Neural progenitor cell (in vitro differentiated cells): ENCODE data around the gene CRACDL. TPM values are rescaled to one million over a fixed set of nuclear protein-coding genes. Genes with fewer than 3 reads are reported as not detected.

ENCODE experiments used
- DNase-seq: peaks from one replicate; pipeline ENCODE4 v3.0.0-alpha.2; 2016; ENCODE audit warnings: low spot score
- H2AFZ ChIP-seq: fragments of 200-600 bp; sonication (generic); replicated peaks from 2 replicates; pipeline ENCODE4 v1.6.1; 2016; ENCODE audit warnings: antibody characterized with exemption
- H3F3A ChIP-seq: fragments of 200-600 bp; sonication (generic); 2 replicates; pipeline ENCODE4 v1.6.1; 2016; ENCODE audit warnings: antibody characterized with exemption, low read depth
- H3K27ac ChIP-seq: fragments of 200-600 bp; sonication (generic); 2 replicates; pipeline ENCODE4 v1.5.1; 2016; ENCODE audit warnings: mild to moderate bottlenecking
- H3K27me3 ChIP-seq: fragments of 200-600 bp; sonication (generic); 2 replicates; pipeline ENCODE4 v1.6.1; 2016; ENCODE audit warnings: mild to moderate bottlenecking, moderate library complexity
- H3K36me3 ChIP-seq: fragments of 200-600 bp; sonication (generic); 2 replicates; pipeline ENCODE4 v1.5.1; 2016
- H3K4me1 ChIP-seq: fragments of 200-600 bp; sonication (generic); 2 replicates; pipeline ENCODE4 v1.6.1; 2016; ENCODE audit warnings: mixed run types
- H3K4me2 ChIP-seq: fragments of 200-600 bp; sonication (generic); 2 replicates; pipeline ENCODE4 v1.6.1; 2016
- H3K4me3 ChIP-seq: fragments of 200-600 bp; sonication (generic); 2 replicates; pipeline ENCODE4 v1.5.1; 2016
- H3K79me2 ChIP-seq: fragments of 200-600 bp; sonication (generic); 2 replicates; pipeline ENCODE4 v1.6.1; 2016; ENCODE audit warnings: low read depth
- H3K9ac ChIP-seq: fragments of 200-600 bp; sonication (generic); 2 replicates; pipeline ENCODE4 v1.6.1; 2016
- H3K9me3 ChIP-seq: fragments of 200-600 bp; sonication (generic); 2 replicates; pipeline ENCODE4 v1.5.1; 2016; ENCODE audit warnings: low read depth
- H4K20me1 ChIP-seq: fragments of 200-600 bp; sonication (generic); 2 replicates; pipeline ENCODE4 v1.6.1; 2016; ENCODE audit warnings: low read depth
- H3K27ac Mint-ChIP-seq: 3 replicates; pipeline ENCODE4 v1.8.0; 2021; ENCODE audit warnings: mixed read lengths
- H3K27me3 Mint-ChIP-seq: 2 replicates; pipeline ENCODE4 v1.8.0; 2022; ENCODE audit warnings: low read depth, mild to moderate bottlenecking, inconsistent platforms, moderate library complexity, mixed read lengths; ENCODE audit not compliant: insufficient read depth
- H3K36me3 Mint-ChIP-seq: 3 replicates; pipeline ENCODE4 v1.8.0; 2021; ENCODE audit warnings: mixed read lengths
- H3K4me1 Mint-ChIP-seq: 3 replicates; pipeline ENCODE4 v1.8.0; 2021; ENCODE audit warnings: mixed read lengths
- H3K4me3 Mint-ChIP-seq: 3 replicates; pipeline ENCODE4 v1.8.0; 2021; ENCODE audit warnings: mild to moderate bottlenecking, moderate library complexity, mixed read lengths
- H3K9me3 Mint-ChIP-seq: 3 replicates; pipeline ENCODE4 v1.8.0; 2020; ENCODE audit warnings: mixed read lengths
- CTCF ChIP-seq: fragments of 200-600 bp; sonication (generic); IDR thresholded peaks from 2 replicates; pipeline ENCODE4 v1.5.1; 2017; ENCODE audit warnings: antibody characterized with exemption, mild to moderate bottlenecking
- EZH2 ChIP-seq: fragments of 200-600 bp; sonication (generic); IDR thresholded peaks from 2 replicates; pipeline ENCODE4 v1.6.1; 2017; ENCODE audit warnings: antibody characterized with exemption, mild to moderate bottlenecking, moderate library complexity
- EZH2phosphoT487 ChIP-seq: fragments of 200-600 bp; sonication (generic); IDR thresholded peaks from 2 replicates; pipeline ENCODE4 v1.6.1; 2017; ENCODE audit warnings: antibody characterized with exemption
- total RNA-seq: library from RNA; depleted of rRNA; stranded (reverse); fragments of >200 nt; gene quantifications from 2 replicates; pipeline ENCODE4 v1.2.3, GENCODE V29; 2015; ENCODE audit warnings: low replicate concordance

The CRACDL gene
- total RNA-seq, 1 donor from 2014 or later = 0.07 TPM

GRCh38 chr2:98923244-98923940 is 12.6 kb downstream of the CRACDL start:
- Histone ChIP-seq H3K9me3 (no peaks in the 10 kb centered on the region), H3K36me3 (no peaks in the 10 kb centered on the region), H4K20me1 (no peaks in the 10 kb centered on the region), H3K27ac (no peak overlapping the region), H3F3A (no peaks in the 10 kb centered on the region), H3K9ac (no peak overlapping the region), H3K4me3 (no peak overlapping the region), H3K4me2 (no peak overlapping the region), H2AFZ (no peak overlapping the region), H3K27me3 (no peaks in the 10 kb centered on the region), H3K4me1 (no peaks in the 10 kb centered on the region), H3K79me2 (no peaks in the 10 kb centered on the region)
- no peak for DNase-seq
- no peaks in the 10 kb centered on the region for H3K36me3 Mint-ChIP-seq
- TF ChIP-seq CTCF (peak; percentile 39), EZH2phosphoT487 (no peak)
- peaks cover 2% of the 10 kb centered on the region for H3K9me3 Mint-ChIP-seq
- H3K4me1 Mint-ChIP-seq = no peaks in the 10 kb centered on the region
- H3K27me3 Mint-ChIP-seq = peaks cover 6% of the 10 kb centered on the region
- H3K27ac Mint-ChIP-seq = no peak overlapping the region
- H3K4me3 Mint-ChIP-seq = no peak overlapping the region

- Histone ChIP-seq H2AFZ (no peak overlapping the region), H3K36me3 (no peaks in the 10 kb centered on the region), H3K4me3 (no peak overlapping the region), H3F3A (no peaks in the 10 kb centered on the region), H3K9ac (no peak overlapping the region), H3K9me3 (no peaks in the 10 kb centered on the region), H3K4me1 (no peaks in the 10 kb centered on the region), H3K4me2 (no peak overlapping the region), H3K79me2 (no peaks in the 10 kb centered on the region), H3K27ac (no peak overlapping the region), H3K27me3 (no peaks in the 10 kb centered on the region), H4K20me1 (no peaks in the 10 kb centered on the region)
- TF ChIP-seq EZH2phosphoT487 (no peak), EZH2 (no peak), CTCF (no peak)
- H3K4me3 Mint-ChIP-seq = no peak overlapping the region
- peaks cover 2% of the 10 kb centered on the region for H3K9me3 Mint-ChIP-seq
- no peaks in the 10 kb centered on the region for H3K4me1 Mint-ChIP-seq
- no peak for DNase-seq
- no peak overlapping the region for H3K27ac Mint-ChIP-seq
- no peaks in the 10 kb centered on the region for H3K36me3 Mint-ChIP-seq
- H3K27me3 Mint-ChIP-seq = peaks cover 4% of the 10 kb centered on the region
These were observed 15.0 kb downstream of the CRACDL start for GRCh38 chr2:98921062-98921461.

DNA sequence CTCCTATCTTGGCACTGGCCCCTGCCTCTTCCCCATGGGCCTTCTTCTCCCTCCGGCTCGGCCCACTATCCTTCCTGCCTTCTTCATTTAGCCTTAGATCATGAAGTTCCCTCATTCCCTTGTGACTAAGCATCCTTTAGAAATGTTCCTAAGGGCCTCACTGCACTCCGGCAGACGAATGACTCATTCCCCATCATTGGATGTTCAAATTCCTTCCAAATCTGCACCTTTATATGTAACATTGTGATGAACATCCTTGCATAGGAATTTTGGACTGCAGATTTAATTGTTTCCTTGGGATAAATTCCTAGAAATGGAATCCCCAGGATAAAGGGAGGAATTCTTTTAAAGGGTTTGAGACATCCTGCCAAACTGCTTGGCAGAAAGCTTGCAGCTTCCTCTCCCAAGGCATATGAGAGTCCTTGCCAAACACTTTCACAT is 19.0 kb downstream of the CRACDL start:
- no peaks in the 10 kb centered on the region for H3K36me3 ChIP-seq
- H3K9me3 ChIP-seq = no peaks in the 10 kb centered on the region
- H3K27me3 Mint-ChIP-seq = peaks cover 7% of the 10 kb centered on the region
- H3K4me3 Mint-ChIP-seq = no peak overlapping the region
- H4K20me1 ChIP-seq = no peaks in the 10 kb centered on the region
- no peak overlapping the region for H2AFZ ChIP-seq
- peaks cover 2% of the 10 kb centered on the region for H3K9me3 Mint-ChIP-seq
- H3K27ac ChIP-seq = no peak overlapping the region
- no peak overlapping the region for H3K4me2 ChIP-seq
- peaks cover 2% of the 10 kb centered on the region for H3K4me1 Mint-ChIP-seq
- no peaks in the 10 kb centered on the region for H3K4me1 ChIP-seq
- H3K79me2 ChIP-seq = no peaks in the 10 kb centered on the region
- no peak overlapping the region for H3K4me3 ChIP-seq
- H3F3A ChIP-seq = no peaks in the 10 kb centered on the region
- no peak for DNase-seq
- H3K27me3 ChIP-seq = no peaks in the 10 kb centered on the region
- TF ChIP-seq EZH2 (no peak), EZH2phosphoT487 (no peak), CTCF (no peak)
- no peak overlapping the region for H3K9ac ChIP-seq
- H3K27ac Mint-ChIP-seq = no peak overlapping the region
- no peaks in the 10 kb centered on the region for H3K36me3 Mint-ChIP-seq
